Kidney (tissue), 14 donors: ENCODE measurements around the gene RXRA. TPM values are rescaled to one million over a fixed set of nuclear protein-coding genes. Genes with fewer than 3 reads are reported as not detected.

ENCODE experiments used
- DNase-seq, 5 donors: peaks; one replicate each; pipeline ENCODE4 v3.0.0-alpha.2; 2013 to 2020
- FAIRE-seq: peaks from 2 replicates; lab custom pipeline; 2012; peaks lifted over from hg19 to GRCh38; lab: Jason Lieb, UNC
- H3K27ac ChIP-seq, 2 donors: one replicate each; pipeline ENCODE4 v1.7.0; 2013; ENCODE audit warnings: low read depth in 2 of 2, low read length in 2 of 2, inconsistent platforms in 1 of 2
- H3K27me3 ChIP-seq: one replicate; pipeline ENCODE4 v1.7.1; 2013; ENCODE audit warnings: low read length, inconsistent platforms; ENCODE audit not compliant: control insufficient read depth, insufficient read depth
- H3K36me3 ChIP-seq, 3 donors: one replicate each; pipeline versions ENCODE4 v1.7.0 to v1.7.1; 2013; ENCODE audit warnings: low read length in 3 of 3, control low read depth in 1 of 3, inconsistent platforms in 1 of 3; ENCODE audit not compliant: insufficient read depth in 3 of 3, control insufficient read depth in 2 of 3
- H3K4me1 ChIP-seq, 3 donors: one replicate each; pipeline versions ENCODE4 v1.7.0 to v1.7.1; 2013; ENCODE audit warnings: low read length in 3 of 3, inconsistent platforms in 1 of 3, low read depth in 1 of 3; ENCODE audit not compliant: control insufficient read depth in 2 of 3, insufficient read depth in 2 of 3
- H3K4me3 ChIP-seq, 3 donors: one replicate each; pipeline versions ENCODE4 v1.7.0 to v1.8.1; 2013; ENCODE audit warnings: low read length in 3 of 3, control low read depth in 1 of 3, inconsistent platforms in 1 of 3
- H3K9ac ChIP-seq, 3 donors: one replicate each; pipeline versions ENCODE4 v1.7.0 to v1.7.1; 2013; ENCODE audit warnings: low read length in 3 of 3, control low read depth in 1 of 3, inconsistent platforms in 1 of 3
- H3K9me3 ChIP-seq, 3 donors: one replicate each; pipeline versions ENCODE4 v1.7.0 to v1.7.1; 2013; ENCODE audit warnings: low read length in 3 of 3, control low read depth in 1 of 3, inconsistent platforms in 1 of 3; ENCODE audit not compliant: control insufficient read depth in 2 of 3, insufficient read depth in 1 of 3
- intact Hi-C: fragments of 100-400 bp; cut with DNase I; formaldehyde crosslinking; loops from one replicate; pipeline ENCODE4 v1.11.1; 2022
- polyA plus RNA-seq: library from polyadenylated mRNA; stranded (reverse); fragments of 350-450 nt; fragmentation: Illumina TruSeq; extraction: RNeasy Lipid Tissue Mini Kit (QIAGEN cat#74804); gene quantifications from one replicate; pipeline ENCODE4 v1.2.3, GENCODE V29; 2014; ENCODE audit warnings: low read depth, low replicate concordance; ENCODE audit not compliant: insufficient read depth
- total RNA-seq: library from RNA; stranded (reverse); fragmentation: NEBNext Ultra II Directional; extraction: Animal tissue kit (Norgen Biotek cat#: 25700); gene quantifications from one replicate; pipeline ENCODE4 v1.2.1, GENCODE V29; 2021
- TF ChIP-seq, protein P1 (sequence below): IDR thresholded peaks from 3 replicates; pipeline ENCODE4 v1.5.1; 2012; ENCODE audit warnings: mild to moderate bottlenecking, moderate library complexity, borderline replicate concordance; ENCODE audit not compliant: insufficient read depth; ENCODE audit errors: extremely low read depth
- donor health status: control.
- donor health status: control.
- donor health status: control.
- donor health status: control.
- donor health status: control.
- donor health status: DM: yes; HTN: yes; CAD: no.
- donor health status: Normal renal cell carcinoma (clear cell type).

RXRA gene
- total and polyA plus RNA-seq, 2 donors from 2014 or later: 24.0 to 49.5 TPM

DNA sequence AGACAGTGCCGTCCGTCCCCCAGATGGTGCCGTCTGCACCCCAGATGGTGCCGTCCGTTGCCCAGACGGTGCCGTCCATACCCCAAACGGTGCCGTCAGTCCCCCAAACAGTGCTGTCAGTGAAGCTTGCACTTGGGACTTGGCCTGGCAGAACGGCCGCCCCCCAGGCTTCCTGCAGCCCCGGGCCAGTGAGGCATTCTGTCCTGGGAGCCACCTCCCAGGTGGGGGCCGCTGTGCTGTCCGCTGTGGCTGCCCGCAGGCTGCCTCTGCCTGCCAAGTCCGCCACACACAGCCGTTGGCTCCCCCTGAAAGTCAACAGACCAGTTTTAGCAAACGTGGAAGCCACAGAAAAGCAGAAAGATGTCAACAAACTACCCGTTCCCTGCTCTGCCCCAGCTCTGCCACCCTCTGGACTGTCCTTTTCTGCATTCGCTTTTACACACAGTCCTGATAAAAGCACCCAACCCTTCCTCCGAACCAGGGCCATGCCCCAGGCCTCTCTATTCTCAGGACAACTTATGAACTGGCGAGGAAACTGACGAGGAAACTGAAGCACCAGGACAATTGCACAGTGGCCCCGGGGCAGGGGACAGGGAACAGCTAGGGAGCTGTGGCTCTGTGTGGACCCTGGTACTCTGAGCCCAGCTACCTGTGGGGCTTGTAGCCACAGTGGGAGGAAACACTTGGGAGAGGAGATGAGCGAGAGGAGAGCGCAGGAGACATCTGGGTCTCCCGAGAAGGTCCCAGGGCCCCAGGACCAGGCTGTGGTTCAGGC is 39.6 kb upstream of the RXRA start:
- Histone ChIP-seq H3K9ac (no peak overlapping the region), H3K4me1 (no peaks in the 10 kb centered on the region)

DNA sequence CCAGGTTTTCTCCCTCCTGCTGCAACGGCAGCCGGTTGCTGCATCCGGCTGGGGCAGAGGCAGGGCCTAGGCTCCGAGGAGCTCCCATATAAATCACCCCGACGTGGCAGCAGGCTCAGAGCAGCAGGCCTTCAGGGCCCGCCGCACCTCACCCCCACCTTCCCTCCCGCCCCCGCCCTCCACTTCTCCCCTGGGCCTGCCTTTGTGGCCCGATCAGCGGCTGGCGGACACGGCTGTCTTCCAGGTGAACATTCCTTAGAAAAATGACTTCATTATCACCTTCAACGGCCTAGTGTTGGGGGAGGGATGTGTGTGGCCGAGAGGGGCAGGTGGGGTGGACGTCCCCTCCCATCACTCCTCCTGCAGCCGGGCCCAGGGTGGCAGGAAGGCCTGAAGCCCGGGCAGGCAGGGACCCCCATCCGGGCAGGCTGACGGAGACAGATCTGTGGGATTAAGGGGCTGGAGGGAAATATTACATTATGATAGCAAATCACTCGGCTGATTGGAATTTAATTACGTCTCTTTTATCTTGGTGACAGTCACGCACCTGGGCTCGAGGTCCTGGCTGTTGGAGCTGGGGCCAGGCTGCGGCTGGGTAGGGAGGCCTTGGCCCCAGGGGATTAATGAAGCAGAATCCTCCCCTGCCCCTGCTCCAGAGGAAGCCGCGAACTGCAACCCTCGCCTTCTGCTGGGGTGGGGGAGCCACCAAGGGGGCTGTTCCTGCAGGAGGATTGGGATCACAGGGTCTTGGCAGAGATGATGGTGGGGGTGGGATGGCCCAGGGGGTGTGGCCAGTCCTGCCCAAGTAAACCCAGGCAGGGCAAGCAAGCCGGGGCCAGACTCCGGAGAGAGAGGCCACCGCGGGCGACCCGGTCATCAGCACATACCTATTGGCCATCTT is 38.4 kb upstream of the RXRA start:
- Histone ChIP-seq H3K27me3 (no peaks in the 10 kb centered on the region), H3K9ac (no peak overlapping the region), H3K27ac (no peak overlapping the region), H3K4me3 (no peak overlapping the region), H3K4me1 (no peaks in the 10 kb centered on the region), H3K9me3 (no peaks in the 10 kb centered on the region), H3K36me3 (no peaks in the 10 kb centered on the region)
- TF ChIP-seq, protein P1, sequence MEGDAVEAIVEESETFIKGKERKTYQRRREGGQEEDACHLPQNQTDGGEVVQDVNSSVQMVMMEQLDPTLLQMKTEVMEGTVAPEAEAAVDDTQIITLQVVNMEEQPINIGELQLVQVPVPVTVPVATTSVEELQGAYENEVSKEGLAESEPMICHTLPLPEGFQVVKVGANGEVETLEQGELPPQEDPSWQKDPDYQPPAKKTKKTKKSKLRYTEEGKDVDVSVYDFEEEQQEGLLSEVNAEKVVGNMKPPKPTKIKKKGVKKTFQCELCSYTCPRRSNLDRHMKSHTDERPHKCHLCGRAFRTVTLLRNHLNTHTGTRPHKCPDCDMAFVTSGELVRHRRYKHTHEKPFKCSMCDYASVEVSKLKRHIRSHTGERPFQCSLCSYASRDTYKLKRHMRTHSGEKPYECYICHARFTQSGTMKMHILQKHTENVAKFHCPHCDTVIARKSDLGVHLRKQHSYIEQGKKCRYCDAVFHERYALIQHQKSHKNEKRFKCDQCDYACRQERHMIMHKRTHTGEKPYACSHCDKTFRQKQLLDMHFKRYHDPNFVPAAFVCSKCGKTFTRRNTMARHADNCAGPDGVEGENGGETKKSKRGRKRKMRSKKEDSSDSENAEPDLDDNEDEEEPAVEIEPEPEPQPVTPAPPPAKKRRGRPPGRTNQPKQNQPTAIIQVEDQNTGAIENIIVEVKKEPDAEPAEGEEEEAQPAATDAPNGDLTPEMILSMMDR: no peak
- FAIRE-seq: no peak
- intact Hi-C loops: no loop called here
- peak; percentile 55 to 90 (median 86) for DNase-seq

More for the DNA sequence above, 39.6 kb upstream of the RXRA start:
- DNase-seq: peak in 2 of 5 donors; percentile 18 to 49
- no peak overlapping the region for H3K27ac ChIP-seq
- no peak overlapping the region for H3K4me3 ChIP-seq
- H3K9me3 ChIP-seq: no peaks in the 10 kb centered on the region
- H3K27me3 ChIP-seq: no peaks in the 10 kb centered on the region
- FAIRE-seq: no peak
- TF ChIP-seq, protein P1: no peak
- intact Hi-C loops: no loop called here
- no peaks in the 10 kb centered on the region for H3K36me3 ChIP-seq

DNA sequence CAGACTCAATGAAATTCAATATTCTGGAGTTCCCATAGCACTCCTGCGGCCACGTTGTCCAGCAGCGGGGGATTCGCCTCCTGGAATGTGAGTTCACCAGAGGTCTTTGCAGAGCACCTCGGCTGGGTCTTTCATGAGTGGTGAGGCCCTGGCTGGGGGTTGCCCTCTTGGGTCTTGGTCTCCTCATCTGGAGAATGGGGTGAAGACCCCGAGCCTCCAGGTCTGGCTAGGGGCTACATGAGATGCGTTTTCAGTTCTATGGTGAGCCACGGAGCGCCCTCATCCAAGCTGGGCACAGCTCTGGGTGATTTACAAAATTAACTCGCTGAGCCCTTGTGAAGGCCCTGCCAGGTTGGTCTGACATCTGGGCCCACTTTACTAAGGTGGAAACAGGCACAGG is 37.5 kb upstream of the RXRA start:
- intact Hi-C loops: no loop called here

More for the DNA sequence above, 37.5 kb upstream of the RXRA start:
- DNase-seq (peak in 3 of 5 donors; percentile 38 to 61 (median 43)), FAIRE-seq (no peak)
- H3K27me3 ChIP-seq: no peaks in the 10 kb centered on the region
- H3K36me3 ChIP-seq: no peaks in the 10 kb centered on the region
- no peak overlapping the region for H3K27ac ChIP-seq
- no peak overlapping the region for H3K9ac ChIP-seq
- TF ChIP-seq, protein P1: no peak
- H3K4me3 ChIP-seq: no peak overlapping the region
- no peaks in the 10 kb centered on the region for H3K9me3 ChIP-seq
- no peaks in the 10 kb centered on the region for H3K4me1 ChIP-seq
